HG02759 (cell line): ENCODE results near the gene ARHGAP28.
"Not testable (repeated sequence)": the region's sequence is repeated elsewhere in the genome, so short reads cannot be mapped to it uniquely, and the experiment has no call there.

Experiments
- ATAC-seq: cut with Tn5 transposase; IDR thresholded peaks from one replicate; pipeline ENCODE4 v1.9.1; 2021; ENCODE audit warnings: mild to moderate bottlenecking, moderate library complexity; ENCODE audit not compliant: unreplicated experiment

ARHGAP28 gene

GRCh38 chr18:6807515-6808257, 78.2 kb downstream of the ARHGAP28 start:
- ATAC-seq = no peak

- ATAC-seq = no peak
Measured at GRCh38 chr18:6810191-6810590, 80.7 kb downstream of the ARHGAP28 start.

GRCh38 chr18:6811816-6812215, 82.3 kb downstream of the ARHGAP28 start:
- no peak for ATAC-seq

GRCh38 chr18:6814882-6815425, 85.4 kb downstream of the ARHGAP28 start:
- no peak for ATAC-seq

GRCh38 chr18:6816154-6816553, 86.6 kb downstream of the ARHGAP28 start:
- no peak for ATAC-seq

- no peak for ATAC-seq
Measured at GRCh38 chr18:6819332-6819731, 89.8 kb downstream of the ARHGAP28 start.

GRCh38 chr18:6820314-6820713, 90.8 kb downstream of the ARHGAP28 start:
- ATAC-seq = no peak

- no peak for ATAC-seq
Measured at GRCh38 chr18:6821356-6821755, 91.8 kb downstream of the ARHGAP28 start.

- not testable (repeated sequence) for ATAC-seq
Measured at GRCh38 chr18:6827161-6827560, 97.6 kb downstream of the ARHGAP28 start.

GRCh38 chr18:6827566-6827965, 98.0 kb downstream of the ARHGAP28 start:
- ATAC-seq = not testable (repeated sequence)

GRCh38 chr18:6830916-6831315, 101.4 kb downstream of the ARHGAP28 start:
- no peak for ATAC-seq

GRCh38 chr18:6835345-6835744, 105.8 kb downstream of the ARHGAP28 start:
- no peak for ATAC-seq

- ATAC-seq = no peak
Measured at GRCh38 chr18:6836331-6836730, 106.8 kb downstream of the ARHGAP28 start.

GRCh38 chr18:6837904-6838303, 108.4 kb downstream of the ARHGAP28 start:
- ATAC-seq = no peak

- ATAC-seq = no peak
Measured at GRCh38 chr18:6842081-6842480, 112.6 kb downstream of the ARHGAP28 start.

GRCh38 chr18:6843308-6843707, 113.8 kb downstream of the ARHGAP28 start:
- no peak for ATAC-seq

- not testable (repeated sequence) for ATAC-seq
Measured at GRCh38 chr18:6845521-6845920, 116.0 kb downstream of the ARHGAP28 start.

GRCh38 chr18:6850396-6850795, 120.9 kb downstream of the ARHGAP28 start:
- no peak for ATAC-seq

- no peak for ATAC-seq
Measured at GRCh38 chr18:6851480-6851879, 122.0 kb downstream of the ARHGAP28 start.

GRCh38 chr18:6854811-6855210, 125.3 kb downstream of the ARHGAP28 start:
- ATAC-seq = no peak

- no peak for ATAC-seq
Measured at GRCh38 chr18:6855767-6856166, 126.3 kb downstream of the ARHGAP28 start.

- no peak for ATAC-seq
Measured at GRCh38 chr18:6857300-6857699, 127.8 kb downstream of the ARHGAP28 start.
